ENCODE measurements around the gene GAB2.

- TF ChIP-seq CTCF (IDR thresholded peaks at IDR 0.05; ENCODE audit: low read length) (no peak), EZH2 (IDR thresholded peaks at IDR 0.05; ENCODE audit: borderline replicate concordance, low read length) (no peak)
These were observed 42.7 kb downstream of the GAB2 start for GRCh38 chr11:78374917-78375316.
